ENCODE results near the gene PGPEP1.
"Not testable (repeated sequence)": the region's sequence is repeated elsewhere in the genome, so short reads cannot be mapped to it uniquely, and the experiment has no call there.

PGPEP1 gene

DNA sequence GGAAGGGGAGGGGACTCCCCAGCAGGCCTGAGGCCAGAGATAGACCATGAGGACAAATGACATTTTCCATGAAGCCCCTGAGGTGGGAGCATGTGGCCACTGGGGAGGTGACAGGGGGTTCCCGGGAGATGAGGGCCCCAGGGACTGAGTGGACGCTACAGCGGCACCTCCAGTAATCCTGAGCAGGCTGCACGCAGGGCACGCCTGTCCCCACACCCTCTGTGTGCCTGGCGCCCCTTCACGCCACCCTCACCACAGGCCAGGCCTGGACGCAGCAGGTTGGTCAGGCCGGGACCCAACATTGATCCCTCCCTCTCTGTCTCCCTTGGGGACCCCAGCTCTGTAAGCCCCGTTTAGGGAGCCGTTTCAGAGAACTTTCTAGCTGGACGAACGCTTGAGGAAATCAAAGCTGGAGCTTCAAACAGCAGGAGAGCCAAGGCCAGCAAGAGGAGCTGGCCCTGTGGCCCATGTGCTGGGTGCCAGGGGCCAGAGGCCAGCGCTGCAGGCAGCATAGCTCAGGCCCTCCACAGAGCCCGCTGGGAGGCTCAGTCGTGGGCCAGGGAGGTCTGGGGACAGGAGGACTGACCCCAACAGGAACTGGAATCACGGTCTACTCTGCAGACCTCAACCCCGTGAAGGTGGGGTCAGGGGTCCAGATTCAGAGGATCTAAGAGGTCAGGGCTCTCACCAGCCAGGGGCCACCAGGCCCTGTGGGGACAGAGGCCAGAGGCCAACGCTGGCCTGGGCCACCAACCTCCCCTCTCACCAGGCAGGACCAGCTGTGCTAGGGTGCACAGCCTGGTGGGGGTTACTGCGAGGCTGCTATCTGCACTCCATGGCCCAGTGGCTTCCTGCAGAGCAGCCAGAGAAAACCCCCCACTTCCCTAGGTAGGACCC lies 32.1 kb upstream of the PGPEP1 start:
- DNase-seq (ENCODE audit: low read depth in 2 of 2) = no peak

DNA sequence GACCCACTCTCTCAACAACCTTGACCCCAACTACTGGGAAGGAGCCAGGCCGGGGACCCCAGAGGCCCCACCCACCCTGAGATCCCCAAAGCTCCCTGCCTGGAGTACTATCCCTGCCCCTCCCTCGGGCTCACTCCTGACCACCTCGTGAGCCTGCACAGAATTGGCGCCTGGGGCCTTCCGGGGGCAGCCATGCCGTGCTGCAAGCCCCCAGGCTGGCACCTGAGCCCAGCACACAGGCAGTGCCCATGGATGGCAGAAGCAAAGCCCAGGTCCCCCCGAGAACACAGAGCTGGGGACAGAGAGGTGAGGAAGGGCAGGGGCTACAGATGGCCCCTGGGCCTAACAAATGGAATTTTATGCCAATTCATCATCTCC lies 31.5 kb upstream of the PGPEP1 start:
- no peak for DNase-seq (ENCODE audit: low read depth in 2 of 2)

DNA sequence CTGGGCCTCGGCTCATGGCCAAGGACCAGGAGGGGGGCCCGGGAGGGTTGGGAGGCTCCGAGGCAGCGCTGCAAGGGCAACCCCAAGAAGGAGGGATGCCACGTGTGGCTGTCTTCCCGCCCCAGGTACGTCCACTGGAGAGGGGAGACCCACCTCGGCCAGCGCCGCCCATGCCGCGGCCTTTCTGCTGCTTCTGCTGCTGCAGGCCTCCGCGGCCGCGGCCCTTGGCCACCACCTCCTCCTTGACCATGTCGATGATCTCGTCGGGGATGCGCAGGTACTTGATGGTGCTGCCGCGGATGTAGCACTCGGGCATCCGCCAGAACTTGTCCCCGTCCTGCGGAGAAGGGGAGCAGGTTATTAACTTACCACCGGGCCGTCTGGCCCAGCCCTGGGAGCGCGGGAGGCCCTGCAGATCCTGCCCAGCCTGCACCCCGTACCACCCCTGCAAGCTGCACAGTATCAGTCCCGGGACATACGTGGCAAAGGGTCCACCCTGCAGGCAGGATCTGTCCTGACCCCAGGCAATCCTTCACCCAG lies 30.8 kb upstream of the PGPEP1 start:
- DNase-seq (ENCODE audit: low read depth in 2 of 2) = no peak

DNA sequence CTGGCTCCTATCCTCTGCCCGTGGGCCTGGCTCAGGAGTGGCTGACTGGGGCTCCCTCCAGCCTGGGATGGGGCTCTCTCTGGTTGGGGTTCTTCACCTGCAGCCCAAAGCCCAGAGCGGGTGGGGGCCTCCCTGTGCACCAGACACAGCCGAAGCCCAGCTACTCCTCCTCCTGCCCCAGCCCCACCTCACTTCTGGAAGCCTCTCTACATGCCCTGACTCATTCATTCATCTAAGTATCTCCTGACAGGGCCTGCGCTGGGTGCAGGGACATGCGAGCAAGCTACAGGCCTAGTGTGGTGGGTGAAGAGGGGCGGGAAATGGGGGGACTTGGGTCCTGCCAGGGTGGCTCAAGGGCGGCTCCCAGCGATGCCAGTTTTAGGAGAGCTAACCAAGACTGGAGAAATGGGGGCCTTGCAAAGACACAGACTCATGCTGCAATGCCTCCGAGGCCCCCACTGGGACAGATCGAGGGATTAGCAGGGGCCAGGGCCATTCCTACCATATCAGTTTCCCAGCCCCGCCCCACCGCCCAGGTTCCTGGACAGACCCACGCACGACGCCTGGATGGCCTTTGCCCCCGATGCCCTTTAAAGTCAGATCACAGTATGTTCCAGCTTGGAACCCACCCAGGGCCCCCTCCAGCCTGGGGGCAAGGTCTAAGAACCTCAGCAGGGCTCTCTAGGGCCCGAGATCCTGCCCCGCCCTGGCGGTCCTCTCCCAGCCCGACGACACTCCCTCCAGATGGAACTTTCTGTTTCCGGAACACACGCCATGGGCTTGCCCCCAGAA lies 30.1 kb upstream of the PGPEP1 start:
- no peak for DNase-seq (ENCODE audit: low read depth in 2 of 2)

DNA sequence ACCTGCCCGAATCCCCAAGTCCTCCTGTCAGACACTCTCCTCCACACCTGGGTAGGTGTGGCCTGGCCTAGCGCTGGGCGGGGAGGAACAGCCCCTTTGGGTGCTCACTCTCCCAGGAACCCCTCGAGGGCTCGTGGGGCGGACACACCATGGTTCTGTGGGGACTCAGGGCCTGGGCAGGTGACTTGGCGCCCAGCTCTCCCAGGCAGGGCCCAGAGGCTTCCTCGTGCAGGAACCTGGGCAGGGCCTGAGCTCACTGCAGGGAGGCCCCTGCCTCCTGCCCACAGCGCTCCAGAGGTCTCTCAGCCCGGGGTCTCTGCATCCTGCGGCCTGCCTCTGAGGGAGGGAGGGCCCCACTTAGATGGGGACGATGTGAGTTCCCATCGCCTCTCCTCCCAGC lies 29.4 kb upstream of the PGPEP1 start:
- DNase-seq (ENCODE audit: low read depth in 2 of 2) = no peak

DNA sequence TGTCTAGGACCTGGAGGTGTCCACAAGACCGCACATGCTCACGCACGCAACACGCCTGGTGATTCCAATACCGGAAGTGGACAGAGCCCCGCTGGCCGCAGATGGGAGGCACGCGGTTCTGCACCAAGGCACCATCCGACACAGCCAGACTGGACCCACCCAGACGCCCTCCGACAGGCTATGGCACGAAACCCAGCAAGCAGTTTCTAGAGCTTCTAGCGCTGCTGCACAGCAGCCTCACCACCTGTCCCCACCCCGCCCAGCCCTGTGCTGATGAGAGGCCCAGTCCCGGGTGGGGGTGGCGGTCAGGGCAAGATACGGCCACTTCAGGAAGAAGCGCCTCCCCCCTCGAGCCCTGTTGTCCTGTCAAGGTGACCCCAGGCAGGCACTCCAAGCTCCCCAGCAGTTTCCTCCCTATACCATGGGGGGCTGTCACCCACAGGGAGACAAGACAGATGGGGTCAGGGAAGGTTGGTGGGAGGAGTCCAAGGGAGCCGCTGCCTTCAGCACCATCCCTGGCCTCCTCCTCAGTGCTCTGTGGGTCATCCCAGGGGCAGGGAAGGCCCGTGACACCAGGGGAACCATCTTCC lies 28.8 kb upstream of the PGPEP1 start:
- DNase-seq (ENCODE audit: low read depth in 2 of 2) = no peak

DNA sequence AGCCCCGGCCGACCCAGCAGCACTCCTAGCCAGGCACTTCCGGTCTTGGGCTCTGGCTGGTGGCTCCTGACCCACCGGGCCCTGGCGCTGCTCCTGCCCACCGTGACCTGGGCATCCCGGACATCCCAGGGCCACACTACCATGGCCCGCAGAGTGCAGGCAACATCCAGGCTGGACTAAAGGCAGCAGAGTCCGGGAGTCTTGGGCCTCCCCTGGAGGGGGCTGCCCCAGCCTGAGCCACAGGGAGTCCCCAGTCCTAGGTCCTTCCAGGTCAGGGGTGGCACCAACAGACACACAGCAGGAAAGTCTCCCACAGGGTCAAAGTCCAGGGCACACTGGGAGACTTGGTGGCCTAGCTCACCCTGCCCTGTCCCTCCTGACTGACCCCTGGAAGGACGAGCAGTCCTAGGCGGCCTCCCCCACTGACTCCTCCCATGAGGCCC lies 28.3 kb upstream of the PGPEP1 start:
- DNase-seq (ENCODE audit: low read depth in 2 of 2) = no peak

DNA sequence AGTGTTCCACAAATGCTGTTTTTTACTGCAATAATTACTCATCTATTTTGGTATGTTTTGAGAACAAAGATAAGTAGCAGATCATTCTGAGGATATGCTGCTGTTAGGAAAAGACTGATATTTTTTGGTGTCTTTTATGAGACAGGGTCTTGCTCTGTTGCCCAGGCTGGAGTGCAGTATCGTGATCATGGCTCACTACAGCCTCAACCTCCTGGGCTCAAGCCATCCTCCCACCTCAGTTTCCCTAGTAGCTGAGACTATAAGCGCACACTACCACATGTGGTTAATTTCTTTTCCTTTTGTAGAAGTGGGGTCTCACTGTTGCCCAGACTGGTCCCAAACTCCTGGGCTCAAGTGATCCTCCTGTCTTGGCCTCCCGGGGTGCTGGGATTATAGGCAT lies 27.0 kb upstream of the PGPEP1 start:
- DNase-seq (ENCODE audit: low read depth in 2 of 2) = no peak

DNA sequence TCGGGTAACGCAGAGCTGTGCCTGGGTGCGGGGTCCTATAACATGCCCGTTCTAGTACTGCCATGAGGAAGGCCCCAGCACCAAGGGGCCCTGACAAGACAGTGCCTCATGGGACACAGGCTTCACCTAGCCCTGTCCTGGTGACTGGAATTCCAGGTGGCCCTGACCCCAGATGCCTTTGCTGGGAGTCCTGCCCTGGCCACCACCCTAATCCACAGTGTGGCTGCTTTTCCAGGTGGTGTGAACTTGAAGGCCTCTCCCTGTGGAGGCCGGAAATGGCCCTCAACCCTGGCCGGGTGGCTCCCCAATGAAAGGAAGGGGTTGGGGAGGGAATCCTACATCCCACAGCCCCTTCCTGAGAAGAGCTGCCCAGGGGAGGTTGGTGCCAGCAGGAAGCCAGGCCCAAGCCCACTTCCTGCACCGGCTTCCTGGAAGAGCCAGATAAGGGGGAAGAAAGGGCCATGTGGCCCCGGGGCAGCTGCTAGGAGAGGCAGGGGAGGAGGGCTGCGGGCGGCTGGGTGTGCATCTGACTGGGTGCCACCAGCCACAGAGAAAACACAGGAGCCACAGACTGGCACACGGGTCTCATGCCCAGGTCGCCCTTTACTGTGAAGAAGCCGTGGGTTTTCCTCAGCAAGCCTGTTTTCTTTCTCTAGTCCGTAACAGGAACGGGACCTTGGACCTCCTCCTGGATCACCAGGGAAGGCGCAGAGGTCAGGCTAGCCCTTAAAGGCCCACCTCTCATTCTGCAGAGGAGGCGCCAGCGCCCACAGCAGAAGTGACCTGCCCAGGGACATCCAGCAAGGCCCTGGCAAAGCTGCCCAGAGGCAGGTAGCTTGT lies 22.2 kb upstream of the PGPEP1 start:
- DNase-seq (ENCODE audit: low read depth in 2 of 2) = no peak

DNA sequence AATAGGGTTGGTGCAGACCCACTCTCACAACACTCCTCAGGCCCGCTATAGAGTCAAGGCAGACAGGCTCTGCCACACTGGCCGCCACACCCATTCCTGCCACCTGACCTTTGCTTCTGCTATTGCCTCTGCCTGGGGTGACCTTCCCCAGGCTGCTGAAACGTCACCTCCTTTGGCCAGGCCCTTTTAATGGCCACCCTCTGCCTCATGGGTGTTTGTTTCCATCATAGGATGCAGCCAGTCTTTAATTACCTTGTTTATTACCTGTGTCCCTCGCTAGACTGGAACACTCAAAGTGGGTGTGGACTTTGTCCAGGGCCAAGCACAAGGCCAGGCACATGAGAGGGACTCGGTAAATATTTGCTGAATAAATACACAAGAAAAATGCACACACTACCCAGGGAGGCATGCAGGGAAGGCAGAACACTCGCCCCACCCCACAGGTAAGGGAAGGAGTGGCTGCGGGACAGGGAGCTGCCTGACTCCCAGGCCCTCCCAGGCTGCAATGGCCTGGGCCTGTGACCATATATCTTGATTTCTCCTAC lies 20.7 kb upstream of the PGPEP1 start:
- no peak for DNase-seq (ENCODE audit: low read depth in 2 of 2)

DNA sequence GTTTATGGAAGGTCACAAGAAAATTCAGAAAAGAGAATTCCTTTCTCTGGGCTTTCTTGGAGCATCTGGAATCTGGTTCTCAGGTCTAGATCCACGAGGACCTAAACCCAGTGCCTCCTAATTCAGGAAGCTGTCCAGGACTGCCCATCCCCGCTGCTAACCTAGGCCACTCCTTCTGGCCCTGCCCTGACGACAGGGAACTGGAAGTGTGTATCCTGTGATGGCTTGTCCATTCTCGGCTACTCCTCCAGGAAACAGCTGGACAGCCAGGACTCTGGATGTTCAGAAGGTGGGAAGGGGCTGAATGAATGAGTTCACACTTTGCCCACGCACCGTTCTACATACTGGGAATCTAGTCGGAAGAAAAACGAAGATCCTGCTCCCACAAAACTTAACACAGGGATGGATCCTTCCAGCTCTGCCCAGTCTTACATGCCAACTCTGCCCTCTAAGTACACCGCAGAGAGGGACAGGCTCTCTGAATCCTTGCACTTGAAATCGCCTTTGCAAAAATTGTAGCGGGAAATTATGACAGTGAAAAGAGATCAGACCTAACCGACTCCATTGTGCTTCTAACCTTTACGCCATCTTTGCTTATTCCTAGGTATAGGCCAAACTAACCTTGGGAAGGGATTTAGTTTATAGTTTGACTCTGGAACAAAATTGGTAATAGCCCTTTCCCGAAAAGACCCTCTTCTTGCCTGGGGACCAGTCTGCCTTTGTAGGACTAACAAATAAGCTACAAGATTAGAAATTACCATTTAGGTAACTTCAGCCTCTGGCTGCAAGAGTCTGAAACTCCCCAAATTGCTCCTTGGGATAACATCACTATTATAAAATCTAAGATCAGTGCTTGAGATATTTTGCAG lies 19.3 kb upstream of the PGPEP1 start:
- DNase-seq (ENCODE audit: low read depth in 2 of 2) = no peak

DNA sequence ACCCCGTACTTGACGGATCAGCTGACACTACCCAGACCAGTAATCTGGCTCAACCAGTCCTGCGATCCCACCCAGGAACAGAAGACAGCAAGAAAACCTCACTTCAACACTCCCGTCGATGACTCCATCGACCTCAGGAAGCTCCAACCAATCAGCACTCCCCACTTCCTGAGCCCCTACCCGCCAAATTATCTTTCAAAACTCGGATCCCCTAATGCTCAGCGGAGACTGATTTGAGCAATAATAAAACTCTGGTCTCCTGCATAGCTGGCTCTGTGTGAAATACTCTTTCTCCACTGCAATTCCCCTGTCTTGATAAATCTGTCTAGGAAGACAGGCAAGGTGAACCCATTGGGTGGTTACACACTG lies 18.7 kb upstream of the PGPEP1 start:
- no peak for DNase-seq (ENCODE audit: low read depth in 2 of 2)

DNA sequence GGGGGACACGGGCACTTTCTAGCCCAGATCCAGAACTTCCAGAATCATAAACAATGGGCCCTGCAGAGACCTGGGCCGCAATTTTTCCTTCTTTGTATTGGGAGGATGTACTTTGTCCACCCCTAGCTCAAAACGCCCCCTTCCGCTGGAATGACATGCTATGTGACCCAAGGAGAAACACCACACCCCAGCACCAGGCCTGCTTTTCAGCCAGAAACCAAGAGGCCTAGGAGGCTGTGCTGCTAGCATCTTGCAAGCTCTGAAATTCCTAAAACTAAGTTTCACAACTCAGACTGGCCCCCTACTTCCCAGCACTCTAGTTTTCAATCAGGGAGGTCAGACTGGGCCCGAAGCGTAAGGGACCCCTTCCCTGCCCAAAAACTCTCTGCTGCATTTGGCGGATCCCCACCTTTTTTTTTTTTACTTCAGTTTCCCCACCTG lies 18.1 kb upstream of the PGPEP1 start:
- no peak for DNase-seq (ENCODE audit: low read depth in 2 of 2)

DNA sequence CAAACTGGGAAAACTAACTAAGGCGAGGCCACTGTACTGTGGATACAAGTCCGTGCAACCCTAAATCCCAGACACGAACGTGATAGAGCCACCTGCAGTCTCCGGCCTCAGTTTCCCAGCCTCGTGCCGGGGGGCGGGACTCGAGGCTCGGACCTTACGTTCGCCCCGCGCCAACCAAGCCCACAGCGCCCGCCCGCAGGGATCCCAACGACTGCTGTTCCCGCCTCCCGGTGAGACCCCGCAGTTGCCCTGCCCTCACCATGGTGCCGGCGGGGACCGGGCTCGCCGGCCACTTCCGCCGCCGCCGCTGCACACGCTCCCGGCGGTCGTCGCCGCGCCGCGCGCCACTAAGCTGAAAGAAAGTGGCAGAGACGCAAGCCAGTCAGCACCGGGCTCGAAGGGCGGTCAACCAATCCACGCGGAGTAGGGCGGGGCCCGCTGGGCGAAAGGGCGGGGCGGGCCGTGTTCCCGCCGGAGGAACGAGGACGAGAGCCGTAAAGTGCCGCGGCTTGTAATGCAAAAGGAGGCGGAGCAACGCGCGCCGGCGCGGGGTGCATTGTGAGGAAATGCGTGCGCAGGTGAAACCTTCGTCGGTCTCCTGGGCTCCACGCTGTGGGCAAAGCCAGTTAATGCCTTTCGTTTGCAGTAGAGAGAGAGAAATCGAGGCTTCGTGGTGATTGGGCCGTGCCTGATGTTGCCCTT lies 17.5 kb upstream of the PGPEP1 start, which contains the start of gene LSM4:
TSS of gene LSM4 (minus strand) at position 318 of the 702 bp plus-strand sequence. CDS start at position 262, 56 bp downstream.
- peak; percentile 90 to 91 for DNase-seq (ENCODE audit: low read depth in 2 of 2)

DNA sequence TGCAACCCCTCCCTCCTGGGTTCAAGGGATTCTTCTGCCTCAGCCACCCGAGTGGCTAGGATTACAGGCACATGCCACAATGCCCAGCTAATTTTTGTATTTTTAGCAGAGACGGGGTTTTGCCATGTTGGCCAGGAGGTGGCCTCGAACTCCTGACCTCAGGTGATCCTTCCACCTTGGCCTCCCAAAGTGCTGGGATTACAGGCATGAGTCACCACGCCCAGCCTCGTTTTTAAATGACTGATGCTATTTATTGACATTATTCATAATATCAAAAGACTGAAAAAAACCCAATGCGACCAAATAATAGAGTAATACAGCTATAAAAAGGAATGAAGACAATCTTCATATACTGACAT lies 16.0 kb upstream of the PGPEP1 start:
- not testable (repeated sequence) for DNase-seq (ENCODE audit: low read depth in 2 of 2)

DNA sequence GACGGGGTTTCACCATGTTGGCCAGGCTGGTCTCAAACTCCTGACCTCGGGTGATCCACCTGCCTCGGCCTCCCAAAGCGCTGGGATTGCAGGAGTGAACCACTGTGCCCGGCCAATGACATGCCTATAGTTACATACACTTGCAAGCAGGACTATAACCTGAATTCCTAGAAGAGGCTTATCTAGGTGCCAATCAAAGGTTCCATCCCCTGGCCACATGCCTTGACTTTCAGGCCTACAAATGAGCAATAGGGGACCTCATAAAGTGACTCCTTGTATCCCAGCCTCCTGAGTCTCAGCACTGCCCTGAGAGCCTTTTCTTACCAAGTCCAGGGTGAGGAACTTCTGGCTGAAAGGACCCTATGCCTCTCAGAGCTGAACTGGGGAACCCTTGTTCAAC lies 13.6 kb upstream of the PGPEP1 start:
- no peak for DNase-seq (ENCODE audit: low read depth in 2 of 2)

DNA sequence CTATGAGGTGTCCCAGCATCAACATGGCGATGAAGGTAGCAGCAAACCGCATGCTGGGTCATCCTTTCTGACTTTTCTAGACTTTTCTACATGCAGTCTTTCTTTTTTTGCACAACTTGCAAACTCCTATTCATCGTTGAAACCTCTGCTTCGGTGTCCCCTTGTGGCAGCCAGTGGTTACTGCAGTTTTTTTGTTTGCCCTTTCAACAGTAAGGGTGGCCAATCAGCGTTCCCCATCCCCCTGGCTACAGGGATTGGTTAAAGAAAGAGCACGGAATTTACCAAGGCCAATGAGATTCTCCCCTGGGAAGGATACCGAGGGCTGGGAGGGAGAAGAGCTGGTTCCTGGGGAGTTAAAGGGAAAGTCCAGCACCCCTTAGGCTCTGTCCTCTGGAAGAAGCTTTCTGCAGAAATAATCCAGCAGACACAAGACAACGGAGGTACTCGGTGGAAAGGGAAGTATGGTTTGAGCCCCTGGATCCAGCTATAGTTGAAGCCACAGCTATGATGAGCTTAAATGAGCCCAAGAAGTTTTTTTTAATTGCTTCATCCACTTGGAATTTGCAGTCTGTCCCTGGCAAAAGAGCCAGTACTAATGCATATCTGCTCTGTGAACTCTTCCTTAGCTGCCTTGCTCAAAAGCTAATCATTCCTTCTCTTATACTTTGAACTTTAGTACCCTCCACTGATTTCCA lies 11.9 kb upstream of the PGPEP1 start:
- peak; percentile 95 for DNase-seq (ENCODE audit: low read depth in 2 of 2)

DNA sequence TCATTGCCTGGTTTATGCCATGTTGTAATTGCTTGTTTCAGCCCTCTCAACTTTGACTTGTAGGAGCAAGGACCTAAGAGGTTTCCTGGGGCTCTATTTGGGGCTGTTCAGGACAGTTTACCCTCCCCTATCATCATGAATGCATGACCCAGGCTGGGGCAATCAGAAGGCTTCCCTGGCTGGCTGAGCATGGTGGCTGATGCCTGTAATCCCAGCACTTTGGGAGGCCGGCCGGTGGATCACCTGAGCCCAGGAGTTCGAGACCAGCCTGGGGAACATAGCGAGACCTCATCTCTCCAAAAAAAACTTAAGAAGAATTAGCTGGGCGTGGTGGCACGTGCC lies 11.4 kb upstream of the PGPEP1 start:
- no peak for DNase-seq (ENCODE audit: low read depth in 2 of 2)

DNA sequence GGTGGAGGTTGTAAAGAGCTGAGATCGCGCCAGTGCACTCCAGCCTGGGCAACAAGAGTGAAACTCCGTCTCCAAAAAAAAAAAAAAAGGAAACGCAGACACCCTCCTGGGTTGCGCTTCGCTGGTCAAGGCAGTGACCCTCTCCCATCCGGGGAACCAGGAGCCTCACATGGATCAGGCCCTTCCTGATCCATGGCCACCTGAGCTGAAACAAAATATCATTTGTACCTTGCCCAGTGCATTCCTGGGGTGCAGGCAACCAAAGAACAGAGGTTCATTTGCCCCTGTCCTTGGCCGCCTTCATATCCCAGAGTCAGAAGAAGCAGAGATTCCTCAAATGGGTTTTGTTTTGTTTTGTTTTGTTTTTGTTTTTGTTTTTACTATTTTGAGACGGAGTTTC lies 9.5 kb upstream of the PGPEP1 start:
- no peak for DNase-seq (ENCODE audit: low read depth in 2 of 2)

Data from fibroblast of skin of left biceps (primary cell).